Measurements from ENCODE around the gene GADD45G.

GADD45G gene

GRCh38 chr9:89610391-89610925 is 5.6 kb downstream of the GADD45G start:
- Histone ChIP-seq H3K9me3 (ENCODE audit: control insufficient read depth, insufficient read depth, low read length) (no peaks in the 10 kb centered on the region), H3K36me3 (ENCODE audit: insufficient read depth, low read length) (no peaks in the 10 kb centered on the region), H3K4me1 (ENCODE audit: insufficient read depth, low read length) (peaks cover 11% of the 10 kb centered on the region; the same call in 1 of the 2 replicates), H3K9ac (ENCODE audit: low read depth, low read length) (no peak overlapping the region)

- Histone ChIP-seq H3K36me3 (ENCODE audit: insufficient read depth, low read length) (no peaks in the 10 kb centered on the region), H3K9ac (ENCODE audit: low read depth, low read length) (no peak overlapping the region), H3K4me1 (ENCODE audit: insufficient read depth, low read length) (peaks cover 9% of the 10 kb centered on the region; the same call in 1 of the 2 replicates), H3K9me3 (ENCODE audit: control insufficient read depth, insufficient read depth, low read length) (no peaks in the 10 kb centered on the region)
Observed at GRCh38 chr9:89611425-89611824, 6.6 kb downstream of the GADD45G start.

- H3K4me1 ChIP-seq (ENCODE audit: insufficient read depth, low read length), result no peaks in the 10 kb centered on the region
- no peaks in the 10 kb centered on the region for H3K36me3 ChIP-seq (ENCODE audit: insufficient read depth, low read length)
- H3K9ac ChIP-seq (ENCODE audit: low read depth, low read length), result no peak overlapping the region
- H3K9me3 ChIP-seq (ENCODE audit: control insufficient read depth, insufficient read depth, low read length), result no peaks in the 10 kb centered on the region
Observed at GRCh38 chr9:89612566-89613278, 7.9 kb downstream of the GADD45G start.

- H3K9me3 ChIP-seq (ENCODE audit: control insufficient read depth, insufficient read depth, low read length), result no peaks in the 10 kb centered on the region
Observed at GRCh38 chr9:89613912-89614892, 9.4 kb downstream of the GADD45G start.

GRCh38 chr9:89615661-89616060 is 10.8 kb downstream of the GADD45G start:
- Histone ChIP-seq H3K9me3 (ENCODE audit: control insufficient read depth, insufficient read depth, low read length) (no peaks in the 10 kb centered on the region), H3K9ac (ENCODE audit: low read depth, low read length) (no peak overlapping the region), H3K36me3 (ENCODE audit: insufficient read depth, low read length) (no peaks in the 10 kb centered on the region), H3K4me1 (ENCODE audit: insufficient read depth, low read length) (peaks cover 11% of the 10 kb centered on the region)

More at GRCh38 chr9:89613912-89614892, 9.4 kb downstream of the GADD45G start:
- no peak overlapping the region for H3K9ac ChIP-seq (ENCODE audit: low read depth, low read length)
- H3K4me1 ChIP-seq (ENCODE audit: insufficient read depth, low read length), result peaks cover 4% of the 10 kb centered on the region; the same call in 1 of the 2 replicates
- no peaks in the 10 kb centered on the region for H3K36me3 ChIP-seq (ENCODE audit: insufficient read depth, low read length)

GRCh38 chr9:89616411-89616810 is 11.6 kb downstream of the GADD45G start:
- Histone ChIP-seq H3K36me3 (ENCODE audit: insufficient read depth, low read length) (no peaks in the 10 kb centered on the region), H3K9ac (ENCODE audit: low read depth, low read length) (no peak overlapping the region), H3K4me1 (ENCODE audit: insufficient read depth, low read length) (peaks cover 11% of the 10 kb centered on the region)

GRCh38 chr9:89617978-89618377 is 13.2 kb downstream of the GADD45G start:
- H3K36me3 ChIP-seq (ENCODE audit: insufficient read depth, low read length), result no peaks in the 10 kb centered on the region
- no peaks in the 10 kb centered on the region for H3K9me3 ChIP-seq (ENCODE audit: control insufficient read depth, insufficient read depth, low read length)
- H3K4me1 ChIP-seq (ENCODE audit: insufficient read depth, low read length), result peaks cover 11% of the 10 kb centered on the region
- no peak overlapping the region for H3K9ac ChIP-seq (ENCODE audit: low read depth, low read length)

More at GRCh38 chr9:89616411-89616810, 11.6 kb downstream of the GADD45G start:
- no peaks in the 10 kb centered on the region for H3K9me3 ChIP-seq (ENCODE audit: control insufficient read depth, insufficient read depth, low read length)

- Histone ChIP-seq H3K4me1 (ENCODE audit: insufficient read depth, low read length) (peaks cover 11% of the 10 kb centered on the region), H3K9ac (ENCODE audit: low read depth, low read length) (no peak overlapping the region), H3K36me3 (ENCODE audit: insufficient read depth, low read length) (no peaks in the 10 kb centered on the region), H3K9me3 (ENCODE audit: control insufficient read depth, insufficient read depth, low read length) (no peaks in the 10 kb centered on the region)
Observed at GRCh38 chr9:89619019-89619418, 14.2 kb downstream of the GADD45G start.

DNA sequence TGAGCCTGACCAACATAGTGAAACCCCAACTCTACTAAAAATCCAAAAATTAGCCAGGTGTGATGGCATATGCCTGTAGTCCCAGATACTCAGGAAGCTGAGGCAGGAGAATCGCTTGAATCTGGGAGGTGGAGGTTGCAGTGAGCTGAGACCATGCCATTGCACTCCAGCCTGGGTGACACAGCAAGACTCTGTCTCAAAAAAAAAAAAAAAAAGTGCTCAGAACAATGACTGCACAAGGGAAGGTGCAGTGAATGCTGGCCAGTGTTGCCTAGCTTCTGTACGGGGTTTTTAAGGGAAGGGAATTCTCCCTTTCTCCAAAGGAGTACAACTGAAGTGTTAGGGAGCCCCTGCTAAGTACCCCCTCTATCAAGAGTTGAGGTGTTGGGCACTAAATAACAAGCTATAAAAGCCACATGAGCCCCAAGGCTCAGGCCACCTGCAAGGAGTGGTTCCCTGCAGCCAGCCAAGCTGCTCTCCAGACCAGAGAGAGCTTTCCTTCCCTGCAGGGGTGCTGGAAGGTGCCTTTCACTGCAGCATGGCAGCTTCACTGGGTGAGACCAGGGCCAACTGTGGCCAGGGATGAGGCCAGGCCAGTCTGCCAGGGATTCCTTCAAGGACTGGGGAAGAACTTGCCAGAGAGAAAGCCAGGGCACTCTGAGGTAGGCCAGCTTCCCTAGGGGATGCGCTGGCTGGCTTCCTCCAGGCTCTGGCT is 14.8 kb downstream of the GADD45G start:
- H3K9ac ChIP-seq (ENCODE audit: low read depth, low read length), result no peak overlapping the region
- peaks cover 11% of the 10 kb centered on the region for H3K4me1 ChIP-seq (ENCODE audit: insufficient read depth, low read length)
- no peaks in the 10 kb centered on the region for H3K36me3 ChIP-seq (ENCODE audit: insufficient read depth, low read length)
- H3K9me3 ChIP-seq (ENCODE audit: control insufficient read depth, insufficient read depth, low read length), result no peaks in the 10 kb centered on the region

DNA sequence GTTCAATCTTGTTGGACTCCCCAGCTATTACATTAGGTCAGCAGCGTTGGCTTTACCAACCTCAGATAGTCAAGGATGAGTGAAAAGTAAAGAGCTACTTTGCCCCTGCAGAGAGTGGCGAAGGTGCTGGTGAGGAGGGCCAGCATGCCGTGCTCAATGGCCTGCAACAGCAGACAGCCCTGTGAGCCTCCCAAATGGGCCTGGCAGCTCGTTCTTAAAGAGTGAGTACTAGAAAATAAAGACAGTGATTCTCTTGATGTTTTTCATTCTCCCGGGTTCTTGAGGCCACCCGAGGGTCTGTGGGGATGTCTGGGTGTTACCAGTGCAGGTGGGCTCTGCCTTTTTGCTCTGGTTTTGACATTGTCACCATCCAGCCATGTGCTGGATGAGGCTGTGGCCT is 16.2 kb downstream of the GADD45G start:
- H3K4me1 ChIP-seq (ENCODE audit: insufficient read depth, low read length), result peaks cover 11% of the 10 kb centered on the region
- H3K9ac ChIP-seq (ENCODE audit: low read depth, low read length), result no peak overlapping the region
- no peaks in the 10 kb centered on the region for H3K9me3 ChIP-seq (ENCODE audit: control insufficient read depth, insufficient read depth, low read length)
- no peaks in the 10 kb centered on the region for H3K36me3 ChIP-seq (ENCODE audit: insufficient read depth, low read length)

DNA sequence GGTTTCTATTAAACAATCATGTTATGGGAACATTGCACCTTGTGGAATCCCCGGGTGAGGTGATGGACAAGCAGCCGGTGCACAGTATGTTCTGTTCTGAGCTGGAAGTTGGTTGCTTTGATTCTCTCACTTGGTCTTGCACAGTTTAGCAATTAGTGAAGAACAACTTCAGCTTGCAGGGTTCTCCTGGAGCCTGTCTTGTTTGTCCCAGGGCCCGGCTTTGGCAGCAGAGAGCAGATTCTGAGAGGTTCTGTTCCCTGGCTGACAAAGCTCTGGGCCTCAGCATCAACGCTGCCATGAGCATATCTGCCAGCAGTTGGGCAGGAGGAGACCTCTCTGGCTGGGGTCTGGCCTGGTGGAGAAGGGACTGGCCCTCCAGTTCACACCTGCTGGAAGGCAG is 16.9 kb downstream of the GADD45G start:
- H3K9ac ChIP-seq (ENCODE audit: low read depth, low read length), result no peak overlapping the region
- H3K36me3 ChIP-seq (ENCODE audit: insufficient read depth, low read length), result no peaks in the 10 kb centered on the region
- peaks cover 11% of the 10 kb centered on the region for H3K4me1 ChIP-seq (ENCODE audit: insufficient read depth, low read length)
- H3K9me3 ChIP-seq (ENCODE audit: control insufficient read depth, insufficient read depth, low read length), result no peaks in the 10 kb centered on the region

- H3K4me1 ChIP-seq (ENCODE audit: insufficient read depth, low read length), result peaks cover 11% of the 10 kb centered on the region
- H3K9me3 ChIP-seq (ENCODE audit: control insufficient read depth, insufficient read depth, low read length), result no peaks in the 10 kb centered on the region
- H3K9ac ChIP-seq (ENCODE audit: low read depth, low read length), result no peak overlapping the region
- no peaks in the 10 kb centered on the region for H3K36me3 ChIP-seq (ENCODE audit: insufficient read depth, low read length)
Observed at GRCh38 chr9:89622933-89623861, 18.4 kb downstream of the GADD45G start.

- no peak overlapping the region for H3K9ac ChIP-seq (ENCODE audit: low read depth, low read length)
- no peaks in the 10 kb centered on the region for H3K9me3 ChIP-seq (ENCODE audit: control insufficient read depth, insufficient read depth, low read length)
- H3K36me3 ChIP-seq (ENCODE audit: insufficient read depth, low read length), result no peaks in the 10 kb centered on the region
- peaks cover 7% of the 10 kb centered on the region for H3K4me1 ChIP-seq (ENCODE audit: insufficient read depth, low read length)
Observed at GRCh38 chr9:89623925-89624420, 19.2 kb downstream of the GADD45G start.

Measured in ES-I3 (cell line).